Epithelial cell of prostate (primary cell): ENCODE results near the gene SPEF1.
A peak's percentile ranks its signal among the peaks of the same experiment; 100 is the strongest.

Experiments used
- DNase-seq: peaks from one replicate; pipeline ENCODE4 v3.0.0-alpha.2; 2011; ENCODE audit warnings: low read depth, low spot score
- H3K27ac ChIP-seq: fragments of 450-650 bp; 2 replicates; pipeline ENCODE4 v1.5.1; 2017; ENCODE audit warnings: mild to moderate bottlenecking

Gene SPEF1

DNA sequence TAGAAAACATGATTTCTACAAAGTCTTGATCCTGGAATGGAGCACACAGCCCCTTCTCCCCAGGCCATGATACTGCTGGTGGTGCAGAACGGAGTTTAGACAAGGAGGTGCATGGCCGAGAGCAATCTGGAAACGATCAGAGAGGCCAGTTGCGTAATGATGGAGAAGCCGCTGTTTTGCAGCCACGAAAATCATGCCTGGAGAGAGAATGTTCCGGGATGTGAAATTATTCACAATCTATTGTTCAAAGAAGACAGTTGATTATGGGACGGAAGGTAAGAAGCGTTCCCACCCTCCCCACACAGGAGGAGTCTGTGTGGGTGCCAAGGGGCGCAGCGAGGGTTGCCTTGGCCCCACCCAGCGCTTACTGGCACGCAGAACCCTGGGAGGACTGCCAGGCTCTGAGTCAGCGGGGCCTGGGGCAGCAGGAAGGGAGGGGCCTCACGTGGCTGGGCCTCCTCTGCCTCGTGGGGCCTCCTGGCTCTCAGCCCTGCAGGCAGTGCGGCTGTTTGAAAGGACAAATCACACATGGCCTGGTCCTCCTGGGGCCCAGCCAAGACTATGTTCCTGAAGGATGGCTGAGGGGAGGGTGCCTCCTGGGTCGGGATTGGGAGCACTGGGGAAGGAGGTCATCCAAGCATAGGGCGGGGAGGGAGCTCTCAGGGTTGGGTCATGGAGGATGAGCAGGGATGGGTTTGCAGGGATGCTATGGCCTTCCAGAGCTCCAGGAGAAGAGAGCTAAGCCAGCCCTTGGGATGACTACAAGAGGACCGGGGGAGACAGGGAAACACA, 30.4 kb upstream of the SPEF1 start:
- peak; percentile 96 for DNase-seq
- peak overlapping the region; percentile 95 for H3K27ac ChIP-seq

DNA sequence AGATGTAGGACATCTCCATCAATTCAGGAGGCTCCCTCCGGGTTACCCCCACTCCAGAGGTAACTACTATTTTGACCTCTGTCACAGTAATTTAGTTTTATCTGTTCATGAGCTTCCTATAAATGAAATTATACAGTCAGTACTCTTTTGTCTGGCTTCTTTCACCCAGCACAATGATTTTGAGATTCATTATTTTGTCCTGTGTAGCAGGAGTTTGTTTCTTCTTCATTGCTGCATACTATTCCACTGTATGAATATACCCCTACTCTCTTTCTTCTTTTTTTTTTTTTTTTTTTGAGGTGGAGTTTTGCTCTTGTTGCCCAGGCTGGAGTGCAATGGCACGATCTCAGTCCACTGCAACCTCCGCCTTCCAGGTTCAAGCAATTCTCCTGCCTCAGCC, 27.3 kb upstream of the SPEF1 start:
- no peak for DNase-seq
- H3K27ac ChIP-seq = peak overlapping the region; percentile 98

DNA sequence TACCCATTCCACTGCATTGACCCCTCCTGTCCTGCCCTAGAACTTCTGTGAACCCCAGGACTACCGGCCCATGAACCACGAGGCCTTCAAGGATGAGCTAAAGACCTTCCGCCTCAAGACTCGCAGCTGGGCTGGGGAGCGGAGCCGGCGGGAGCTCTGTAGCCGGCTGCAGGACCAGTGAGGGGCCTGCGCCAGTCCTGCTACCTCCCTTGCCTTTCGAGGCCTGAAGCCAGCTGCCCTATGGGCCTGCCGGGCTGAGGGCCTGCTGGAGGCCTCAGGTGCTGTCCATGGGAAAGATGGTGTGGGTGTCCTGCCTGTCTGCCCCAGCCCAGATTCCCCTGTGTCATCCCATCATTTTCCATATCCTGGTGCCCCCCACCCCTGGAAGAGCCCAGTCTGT, 23.5 kb upstream of the SPEF1 start:
- DNase-seq = no peak
- peak overlapping the region; percentile 98 for H3K27ac ChIP-seq

DNA sequence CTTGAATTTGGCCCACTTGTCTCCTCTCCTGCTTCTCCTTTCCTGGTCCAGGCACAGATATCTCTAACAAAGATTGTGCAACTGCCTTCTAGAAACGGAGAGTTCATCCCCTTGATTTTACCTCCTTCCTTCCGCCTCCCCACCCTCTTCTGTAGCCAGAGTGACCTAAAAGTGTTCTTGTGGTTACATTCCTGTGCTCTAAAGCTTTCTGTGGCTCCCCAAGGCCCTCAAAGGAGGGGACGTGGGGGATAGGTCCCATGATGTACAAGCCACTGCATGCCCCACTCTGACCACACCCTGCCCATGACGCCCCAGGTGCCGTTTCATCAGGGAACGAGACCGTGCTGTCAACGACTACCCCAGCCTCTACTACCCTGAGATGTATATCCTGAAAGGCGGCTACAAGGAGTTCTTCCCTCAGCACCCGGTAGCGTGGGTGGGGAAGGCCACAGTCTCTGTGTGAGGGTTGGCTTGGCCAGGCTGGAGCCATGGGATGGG, 23.1 kb upstream of the SPEF1 start:
- DNase-seq = no peak
- H3K27ac ChIP-seq = peak overlapping the region; percentile 98

DNA sequence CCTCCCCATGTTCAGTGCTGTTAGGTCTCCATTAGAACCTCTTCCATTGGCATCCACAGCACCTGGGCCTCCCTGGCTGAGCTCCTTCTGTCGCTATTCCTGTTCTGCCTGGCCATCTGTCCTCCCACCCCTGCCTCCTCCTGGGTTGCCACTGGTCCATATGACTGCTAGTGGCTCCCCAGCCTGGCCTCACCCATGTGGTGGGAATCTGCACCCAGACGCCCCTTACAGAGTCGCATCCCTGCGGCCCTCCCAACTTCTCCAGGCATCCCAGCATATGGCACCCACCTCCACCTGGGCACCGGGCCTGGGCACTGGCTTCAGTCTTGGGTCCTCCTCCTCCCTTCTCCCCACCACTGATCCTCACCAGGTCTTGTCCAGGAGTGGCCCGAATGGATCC, 22.6 kb upstream of the SPEF1 start:
- peak overlapping the region; percentile 98 for H3K27ac ChIP-seq
- no peak for DNase-seq

DNA sequence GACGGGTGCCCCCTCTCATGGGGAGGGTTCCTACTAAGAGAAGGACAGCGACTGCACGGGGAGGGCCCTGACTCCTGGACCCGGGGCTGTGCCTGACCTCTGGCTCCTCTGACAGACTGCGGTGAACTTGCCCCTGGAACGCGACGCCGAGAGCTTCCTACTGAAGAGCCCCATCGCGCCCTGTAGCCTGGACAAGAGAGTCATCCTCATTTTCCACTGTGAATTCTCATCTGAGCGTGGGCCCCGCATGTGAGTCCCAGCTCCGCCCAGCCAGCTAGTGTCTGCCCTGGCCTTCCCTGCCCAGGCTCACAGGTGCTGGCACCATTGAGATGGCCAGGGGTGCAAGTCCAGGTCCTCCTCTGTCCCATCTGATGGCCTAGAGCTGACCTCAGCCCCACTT, 22.0 kb upstream of the SPEF1 start:
- H3K27ac ChIP-seq = no peak overlapping the region
- no peak for DNase-seq

DNA sequence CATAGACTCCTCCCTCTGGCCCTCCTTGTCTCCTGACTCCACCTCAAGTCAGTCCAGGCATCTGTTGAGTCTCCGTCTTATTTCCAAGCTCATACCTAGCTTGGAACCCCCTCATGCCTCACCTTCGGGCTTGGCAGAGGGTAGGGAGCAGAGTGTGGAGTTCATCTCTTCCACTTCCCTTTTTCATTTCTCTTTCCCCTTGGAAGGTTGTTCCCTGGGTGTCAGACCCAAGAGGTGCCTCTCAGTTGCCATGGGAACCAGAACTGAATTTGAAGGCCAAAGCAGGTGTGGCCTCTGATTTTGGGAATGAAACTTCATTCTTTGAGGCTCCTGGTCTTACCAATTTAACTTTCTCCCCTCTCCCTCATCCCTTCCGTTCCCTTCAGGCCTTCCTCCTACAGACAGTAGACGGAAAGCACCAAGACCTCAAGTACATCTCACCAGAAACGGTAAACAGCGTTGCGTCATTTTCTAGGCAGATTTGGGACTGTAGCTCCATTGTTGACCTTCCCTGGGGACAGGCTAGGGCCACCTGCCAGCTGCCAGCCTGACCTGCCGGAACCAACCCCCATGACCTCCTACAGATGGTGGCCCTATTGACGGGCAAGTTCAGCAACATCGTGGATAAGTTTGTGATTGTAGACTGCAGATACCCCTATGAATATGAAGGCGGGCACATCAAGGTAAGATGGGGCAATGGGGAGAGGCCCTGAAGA, 21.4 kb upstream of the SPEF1 start:
- no peak overlapping the region for H3K27ac ChIP-seq
- DNase-seq = no peak

DNA sequence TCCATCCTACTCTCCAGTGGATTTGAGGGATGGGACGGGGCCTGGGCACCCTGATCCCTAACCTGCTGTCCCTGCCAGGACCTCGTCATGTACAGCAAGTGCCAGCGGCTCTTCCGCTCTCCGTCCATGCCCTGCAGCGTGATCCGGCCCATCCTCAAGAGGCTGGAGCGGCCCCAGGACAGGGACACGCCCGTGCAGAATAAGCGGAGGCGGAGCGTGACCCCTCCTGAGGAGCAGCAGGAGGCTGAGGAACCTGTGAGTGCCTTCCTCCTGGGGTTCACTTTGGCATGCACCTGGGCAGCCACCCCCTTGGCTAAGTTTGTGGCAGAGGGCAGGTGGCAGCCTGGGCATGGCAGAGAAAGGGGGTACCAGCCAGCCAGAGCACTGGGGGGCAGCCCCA, 20.6 kb upstream of the SPEF1 start:
- no peak for DNase-seq
- no peak overlapping the region for H3K27ac ChIP-seq

DNA sequence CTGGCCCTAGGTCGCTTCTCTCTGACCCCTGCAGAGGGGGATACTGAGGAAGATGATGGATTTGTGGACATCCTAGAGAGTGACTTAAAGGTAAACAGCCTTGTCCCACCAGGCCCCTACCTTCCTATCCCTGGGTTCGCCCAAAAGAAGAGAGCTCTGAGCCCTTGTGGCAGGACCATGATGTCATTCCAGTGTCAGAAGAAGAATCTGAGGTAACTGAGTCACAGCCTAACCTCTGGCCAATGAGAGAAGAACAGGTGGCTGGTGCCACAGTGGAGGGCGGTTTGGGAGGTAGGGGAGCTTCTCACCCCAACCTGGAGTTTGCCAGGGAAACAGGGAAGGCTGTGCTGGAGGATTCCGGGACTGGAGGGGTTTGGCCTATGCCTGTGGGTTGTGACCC, 20.1 kb upstream of the SPEF1 start:
- DNase-seq = no peak
- H3K27ac ChIP-seq = no peak overlapping the region

DNA sequence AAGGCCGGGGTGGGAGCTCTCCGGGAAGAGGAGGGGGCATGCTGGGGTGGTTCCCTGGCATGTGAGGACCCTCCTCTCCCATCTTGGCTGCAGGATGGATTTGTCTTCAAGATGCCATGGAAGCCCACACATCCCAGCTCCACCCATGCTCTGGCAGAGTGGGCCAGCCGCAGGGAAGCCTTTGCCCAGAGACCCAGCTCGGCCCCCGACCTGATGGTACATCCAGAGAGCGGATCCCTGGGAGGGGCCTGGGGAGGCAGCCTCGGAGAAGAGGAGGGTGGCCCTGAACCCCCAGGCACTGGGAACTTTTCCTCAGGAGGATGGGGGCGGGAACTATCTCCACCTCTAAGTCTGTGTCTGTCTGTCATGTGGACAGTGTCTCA, 19.6 kb upstream of the SPEF1 start:
- H3K27ac ChIP-seq = no peak overlapping the region

DNA sequence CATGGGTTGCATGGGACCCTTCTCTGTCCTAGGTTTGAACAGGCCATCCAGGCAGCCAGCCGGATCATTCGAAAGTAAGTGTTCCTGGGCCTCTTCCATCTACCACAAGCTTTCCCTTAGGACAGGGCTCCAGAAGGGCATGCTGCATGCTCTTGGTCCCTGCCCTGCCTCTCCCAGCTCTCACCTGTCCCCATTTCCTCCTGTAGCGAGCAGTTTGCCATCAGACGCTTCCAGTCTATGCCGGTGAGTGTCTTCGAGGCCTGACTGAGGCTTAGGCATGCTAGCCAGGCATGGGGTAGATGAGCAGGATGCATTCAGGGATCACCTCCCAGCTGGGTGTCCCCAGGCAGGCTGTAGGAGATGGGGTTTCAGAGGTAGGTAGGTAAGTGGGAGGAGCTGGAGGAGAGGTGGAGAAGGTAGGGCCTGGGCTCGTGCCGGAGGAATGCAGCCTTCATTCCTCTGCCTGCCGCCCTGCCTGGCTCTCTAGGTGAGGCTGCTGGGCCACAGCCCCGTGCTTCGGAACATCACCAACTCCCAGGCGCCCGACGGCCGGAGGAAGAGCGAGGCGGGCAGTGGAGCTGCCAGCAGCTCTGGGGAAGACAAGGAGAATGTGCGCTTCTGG, 19.1 kb upstream of the SPEF1 start:
- DNase-seq = no peak
- H3K27ac ChIP-seq = no peak overlapping the region

More for the DNA sequence above, 19.6 kb upstream of the SPEF1 start:
- no peak for DNase-seq

DNA sequence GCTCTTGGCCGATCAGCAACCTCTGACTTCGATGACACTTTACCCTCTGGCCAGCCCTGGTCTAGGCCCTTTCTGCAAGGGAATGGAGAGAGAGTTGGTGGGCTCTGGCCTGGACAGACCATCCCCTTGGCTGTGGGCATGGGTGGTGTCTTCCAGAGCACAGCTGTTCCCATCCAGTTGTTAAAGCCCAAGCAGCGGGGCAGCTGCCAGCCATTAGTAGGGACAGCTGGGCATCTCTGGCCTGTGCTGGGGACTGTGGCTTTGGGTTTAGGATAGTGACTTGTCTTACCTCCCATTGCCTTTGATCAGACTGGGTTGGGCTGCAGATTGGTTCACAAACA, 17.6 kb upstream of the SPEF1 start:
- DNase-seq = no peak
- no peak overlapping the region for H3K27ac ChIP-seq

DNA sequence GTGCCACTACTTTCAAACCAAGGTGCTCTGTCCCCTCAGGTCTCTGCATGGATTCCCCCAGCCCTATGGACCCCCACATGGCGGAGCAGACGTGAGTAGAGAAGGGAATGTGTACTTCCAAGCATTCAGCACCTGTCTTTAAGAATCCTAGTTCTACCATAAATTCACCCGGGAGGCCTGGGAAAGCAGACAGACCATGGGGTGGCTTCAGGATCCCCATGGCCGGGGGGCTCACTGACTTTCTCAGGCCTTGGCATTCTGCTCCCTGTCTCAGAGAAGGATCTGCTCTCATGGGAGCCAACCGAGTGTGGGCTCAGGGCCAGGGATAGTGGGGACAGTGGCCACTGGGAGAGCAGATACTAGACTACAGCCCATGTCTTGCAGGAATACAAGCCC, 17.1 kb upstream of the SPEF1 start:
- no peak overlapping the region for H3K27ac ChIP-seq

DNA sequence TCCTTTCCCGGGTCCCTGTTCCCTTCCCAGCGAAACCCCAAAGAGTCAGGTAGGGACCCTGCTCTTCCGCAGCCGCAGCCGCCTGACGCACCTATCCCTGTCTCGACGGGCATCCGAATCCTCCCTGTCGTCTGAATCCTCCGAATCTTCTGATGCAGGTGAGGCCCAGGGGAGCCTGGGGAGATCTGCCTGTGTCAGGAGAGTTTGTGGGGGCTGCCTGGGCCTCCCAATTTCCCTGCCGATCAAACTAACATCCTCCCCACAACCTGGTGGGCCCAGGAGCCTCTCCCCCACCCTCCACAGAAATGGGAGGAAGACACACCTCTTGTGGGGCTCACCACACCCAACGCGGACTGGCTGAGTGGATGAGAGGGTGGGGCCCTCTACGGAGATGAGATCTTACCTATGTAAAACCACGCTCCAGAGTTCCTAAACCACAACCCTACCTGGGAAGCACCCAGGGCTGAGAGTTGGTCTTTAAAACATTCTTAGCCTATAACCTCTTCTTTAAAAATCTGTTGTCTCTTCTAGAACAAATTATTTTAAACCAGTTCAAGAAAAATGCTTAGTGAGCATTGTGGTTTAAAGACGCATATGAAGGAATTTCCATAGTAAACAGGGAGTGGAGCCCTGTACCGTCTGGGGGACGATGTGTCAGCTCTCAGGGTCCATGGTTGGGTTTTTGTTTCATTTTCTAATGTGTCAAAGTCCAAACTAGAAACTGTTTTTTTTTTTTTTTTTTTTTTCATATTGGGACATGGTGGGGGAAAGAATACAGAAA, 16.5 kb upstream of the SPEF1 start:
- no peak for DNase-seq

More for the DNA sequence above, 17.1 kb upstream of the SPEF1 start:
- DNase-seq = no peak

DNA sequence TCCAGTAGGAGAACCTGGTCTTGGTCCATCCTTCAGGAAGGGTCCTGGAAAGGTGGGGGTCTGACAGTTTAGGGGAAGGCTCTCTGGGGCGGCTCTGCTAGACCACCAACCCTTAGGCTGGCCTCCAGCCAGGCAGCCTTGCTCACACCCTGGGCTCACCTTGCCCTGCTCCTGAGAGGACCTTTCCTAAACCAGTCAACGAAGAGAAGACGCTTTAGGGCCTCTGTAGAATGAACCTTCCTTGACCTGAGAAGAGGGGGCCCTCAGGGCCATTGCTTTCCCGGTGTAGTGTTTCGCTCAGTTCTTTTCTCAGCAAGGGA, 15.9 kb upstream of the SPEF1 start:
- no peak overlapping the region for H3K27ac ChIP-seq
- DNase-seq = no peak

More for the DNA sequence above, 16.5 kb upstream of the SPEF1 start:
- H3K27ac ChIP-seq = no peak overlapping the region

DNA sequence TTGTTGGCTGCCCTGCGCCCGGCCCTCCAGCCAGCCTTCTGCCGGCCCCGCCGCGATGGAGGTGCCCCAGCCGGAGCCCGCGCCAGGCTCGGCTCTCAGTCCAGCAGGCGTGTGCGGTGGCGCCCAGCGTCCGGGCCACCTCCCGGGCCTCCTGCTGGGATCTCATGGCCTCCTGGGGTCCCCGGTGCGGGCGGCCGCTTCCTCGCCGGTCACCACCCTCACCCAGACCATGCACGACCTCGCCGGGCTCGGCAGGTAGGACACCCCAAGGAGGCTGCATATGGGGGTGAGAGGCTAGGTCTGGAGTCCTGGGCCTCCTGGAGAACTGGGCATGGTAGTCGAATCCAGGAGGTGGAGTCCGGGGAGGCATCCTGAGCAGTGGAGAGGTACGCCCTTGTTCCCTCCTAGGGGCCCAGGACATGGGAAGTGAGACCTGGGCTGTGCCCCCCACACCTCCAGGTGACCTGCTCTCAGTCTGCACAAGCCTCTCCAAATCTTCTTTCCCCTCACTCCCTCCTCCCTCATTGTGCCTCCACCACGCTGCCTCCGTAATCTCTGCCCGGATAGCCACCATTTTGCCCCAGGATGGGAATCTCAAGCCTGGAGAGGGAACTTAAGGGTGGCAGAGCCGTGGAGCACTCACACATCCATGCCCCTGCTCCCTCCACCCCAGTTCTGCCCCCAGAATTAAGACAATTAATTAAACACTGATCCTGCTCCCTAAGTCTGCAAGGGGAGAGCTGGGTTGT, 15.4 kb upstream of the SPEF1 start:
- H3K27ac ChIP-seq = no peak overlapping the region
- no peak for DNase-seq

DNA sequence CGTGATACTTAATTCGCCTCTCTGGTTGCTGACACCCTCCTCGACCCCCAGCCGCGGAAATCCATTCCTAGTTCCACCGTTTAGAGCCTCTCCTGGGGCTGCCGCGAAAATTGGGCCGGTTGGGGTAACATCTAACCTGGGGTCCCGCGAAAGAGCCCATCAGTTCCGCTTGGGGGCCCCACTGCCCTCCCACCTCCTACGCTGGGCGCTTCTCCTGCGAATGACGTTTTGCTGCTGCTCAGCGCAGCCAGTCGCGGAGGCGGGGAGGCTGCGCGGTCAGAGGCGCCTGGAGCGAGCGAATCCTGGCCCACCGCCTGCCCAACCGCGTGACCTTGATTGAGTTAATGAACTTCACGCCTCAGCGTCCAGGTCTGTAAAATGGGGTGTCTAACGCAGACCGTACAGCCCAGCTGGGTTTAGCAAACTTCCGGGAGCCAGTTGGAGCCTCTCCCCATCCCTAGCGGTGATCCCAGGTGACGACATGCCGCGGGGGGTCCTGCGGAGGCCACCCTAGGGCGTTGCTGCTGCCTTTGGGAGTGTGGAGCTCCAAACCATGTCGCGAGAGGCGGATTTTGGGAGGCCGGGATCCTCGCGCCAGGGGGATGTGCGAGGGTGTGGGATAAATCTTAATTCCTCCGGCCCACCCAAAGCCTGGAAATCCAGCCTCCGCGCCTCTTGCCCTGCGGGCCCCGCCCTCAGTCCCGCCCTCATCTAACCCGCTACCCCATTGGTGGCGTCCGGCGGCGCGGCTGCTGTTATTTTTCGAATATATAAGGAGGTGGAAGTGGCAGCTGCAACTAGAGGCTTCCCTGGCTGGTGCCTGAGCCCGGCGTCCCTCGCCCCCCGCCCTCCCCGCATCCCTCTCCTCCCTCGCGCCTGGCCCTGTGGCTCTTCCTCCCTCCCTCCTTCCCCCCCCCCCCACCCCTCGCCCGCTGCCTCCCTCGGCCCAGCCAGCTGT, 14.5 kb upstream of the SPEF1 start, which contains the start of gene CDC25B:
Gene CDC25B, plus strand, starts transcription at position 800 of the 958 bp plus-strand sequence. CDS start 222 bp downstream, outside the sequence.
- H3K27ac ChIP-seq = peak within 1 kb of the TSS; percentile 56
- DNase-seq = no peak

DNA sequence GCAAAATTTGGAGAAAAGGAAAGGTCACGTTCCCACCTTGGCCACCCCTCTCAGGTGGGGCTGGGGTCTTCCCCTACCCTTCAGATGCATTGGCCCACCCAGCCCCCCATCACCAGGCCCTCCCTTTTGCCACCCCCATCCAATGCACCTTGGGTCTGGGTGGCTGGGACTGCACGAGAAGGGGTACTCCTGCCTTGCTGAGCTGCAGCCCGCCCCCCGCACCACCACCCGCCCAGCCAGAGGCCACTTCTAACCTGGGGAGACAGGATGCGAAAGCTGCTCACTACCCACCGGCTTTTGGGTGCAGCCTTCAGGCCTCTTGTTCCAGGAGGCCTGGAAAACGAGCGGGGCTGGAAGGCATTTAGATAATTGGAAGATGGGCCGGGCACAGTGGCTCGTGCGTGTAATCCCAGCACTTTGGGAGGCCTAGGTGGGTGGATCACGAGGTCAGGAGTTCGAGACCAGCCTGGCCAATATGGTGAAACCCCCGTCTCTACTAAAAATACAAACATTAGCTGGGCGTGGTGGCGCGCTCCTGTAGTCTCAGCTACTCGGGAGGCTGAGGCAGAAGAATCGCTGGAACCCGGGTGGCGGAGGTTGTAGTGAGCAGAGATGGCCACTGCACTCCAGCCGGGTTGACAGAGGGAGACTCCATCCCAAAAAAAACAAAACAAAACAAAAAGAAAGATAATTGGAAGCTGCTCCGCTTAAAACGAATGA, 13.6 kb upstream of the SPEF1 start:
- no peak for DNase-seq
- no peak overlapping the region for H3K27ac ChIP-seq
